Activated CD4-positive, alpha-beta T cell treated with anti-CD3 and anti-CD28 coated beads, Interleukin-2, amount 50 U/mL, for 4 hours (primary cell): ENCODE data around the gene OR52E1.
"Not testable (repeated sequence)": the region's sequence is repeated elsewhere in the genome, so short reads cannot be mapped to it uniquely, and the experiment has no call there.

Experiments
- DNase-seq, 2 experiments: peaks; one replicate each; pipeline ENCODE4 v3.0.0-alpha.2; 2020

OR52E1 gene

GRCh38 chr11:5069272-5069671, at the start of gene OR52E1:
TSS of gene OR52E1 (plus strand) at chr11:5069572.
- no peak for DNase-seq

DNA sequence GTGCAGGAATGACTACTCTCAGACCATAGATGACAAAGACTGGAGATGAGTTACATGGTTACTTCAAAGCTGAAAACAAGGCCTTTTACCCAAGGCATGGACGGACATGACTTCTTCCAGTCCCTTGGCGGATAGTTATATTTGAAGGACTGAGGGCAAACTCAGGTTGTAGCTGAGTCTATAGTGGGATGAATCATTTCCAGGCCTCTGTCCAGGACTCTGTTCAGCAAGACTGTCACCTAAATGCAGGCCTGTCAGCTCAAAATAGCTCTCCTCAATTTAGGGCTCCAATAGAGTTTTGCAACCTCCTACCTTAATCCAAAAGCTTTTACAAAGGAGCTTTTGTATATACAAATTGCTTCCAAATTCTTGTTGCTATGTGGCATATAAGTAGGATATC, 47.4 kb upstream of the OR52E1 start:
- DNase-seq, result no peak

- DNase-seq, result no peak
Observed at GRCh38 chr11:5036669-5037068, 32.7 kb upstream of the OR52E1 start.

DNA sequence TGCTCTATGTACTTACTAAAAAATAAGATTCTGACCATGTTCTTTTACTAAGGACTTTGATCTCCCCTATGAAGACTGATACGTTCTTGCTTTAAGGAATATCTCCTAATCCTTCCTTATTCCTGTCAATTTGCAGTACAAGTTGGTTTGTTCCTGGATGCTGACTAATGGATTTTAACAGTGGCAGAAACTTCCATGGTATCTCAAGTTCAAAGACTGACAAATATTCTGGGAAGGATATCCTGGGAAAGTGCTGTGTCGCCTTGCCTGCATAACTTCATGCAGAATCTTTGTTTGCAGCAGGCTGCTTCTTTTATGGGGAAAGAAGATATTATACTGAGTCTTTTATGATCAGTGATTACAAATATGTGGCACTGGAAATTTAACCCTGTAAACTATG, 31.4 kb upstream of the OR52E1 start:
- no peak for DNase-seq

GRCh38 chr11:5038341-5038740, 31.0 kb upstream of the OR52E1 start:
- no peak for DNase-seq

GRCh38 chr11:5040876-5041275, 28.5 kb upstream of the OR52E1 start:
- DNase-seq, result no peak

- no peak for DNase-seq
Observed at GRCh38 chr11:5042091-5042490, 27.3 kb upstream of the OR52E1 start.

- DNase-seq, result no peak
Observed at GRCh38 chr11:5043380-5043779, 26.0 kb upstream of the OR52E1 start.

DNA sequence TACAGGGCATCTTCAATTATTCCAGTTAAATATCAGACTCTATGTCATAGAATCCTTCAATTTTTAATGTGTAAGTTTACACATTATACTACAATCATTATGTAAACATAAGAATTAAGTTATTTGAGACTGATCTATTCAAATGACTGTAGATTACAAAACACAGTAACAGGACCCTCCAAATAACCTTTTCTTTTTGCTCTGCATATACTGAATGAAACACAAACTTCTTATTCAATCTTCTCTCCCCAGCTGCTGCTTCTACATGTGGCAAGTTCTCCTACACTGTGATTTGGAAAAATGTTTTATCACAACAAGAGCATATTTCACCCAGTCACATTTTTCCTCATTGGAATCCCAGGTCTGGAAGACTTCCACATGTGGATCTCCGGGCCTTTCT, 23.1 kb upstream of the OR52E1 start, which contains the start of gene OR52J3:
OR52J3 (plus strand) TSS at position 301 of the 400 bp plus-strand sequence; CDS start at position 301, 0 bp downstream.
- no peak for DNase-seq

- no peak for DNase-seq
Observed at GRCh38 chr11:5046754-5047330, 22.5 kb upstream of the OR52E1 start.

GRCh38 chr11:5058679-5059078, 10.7 kb upstream of the OR52E1 start:
- DNase-seq, result not testable (repeated sequence)

GRCh38 chr11:5059391-5059790, 10.0 kb upstream of the OR52E1 start, which contains the start of gene OR52E2:
TSS of gene OR52E2 (minus strand) at chr11:5059627. CDS start at chr11:5059627, 0 bp downstream.
- no peak for DNase-seq

GRCh38 chr11:5065027-5065426, 4.3 kb upstream of the OR52E1 start:
- no peak for DNase-seq

DNA sequence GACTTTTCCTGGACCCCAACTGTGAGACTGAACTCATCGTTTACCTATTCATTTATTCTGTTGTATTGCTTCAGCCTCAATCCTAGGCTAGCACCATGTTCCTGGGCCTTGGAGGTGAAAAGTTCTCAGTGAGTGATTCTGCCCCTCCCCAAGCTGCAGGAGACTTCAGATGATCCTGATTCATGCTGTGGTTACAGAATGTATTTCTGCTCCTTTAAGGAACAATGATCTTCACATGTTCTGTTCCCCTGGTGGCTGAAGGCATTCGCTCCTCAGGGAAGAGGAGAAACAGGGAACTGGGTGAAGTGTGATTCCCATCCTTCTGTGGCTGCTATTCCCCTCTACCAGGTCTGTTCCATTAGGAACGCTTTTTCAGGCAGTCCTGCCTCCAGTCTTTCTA, 2.4 kb downstream of the OR52E1 start:
- no peak for DNase-seq

DNA sequence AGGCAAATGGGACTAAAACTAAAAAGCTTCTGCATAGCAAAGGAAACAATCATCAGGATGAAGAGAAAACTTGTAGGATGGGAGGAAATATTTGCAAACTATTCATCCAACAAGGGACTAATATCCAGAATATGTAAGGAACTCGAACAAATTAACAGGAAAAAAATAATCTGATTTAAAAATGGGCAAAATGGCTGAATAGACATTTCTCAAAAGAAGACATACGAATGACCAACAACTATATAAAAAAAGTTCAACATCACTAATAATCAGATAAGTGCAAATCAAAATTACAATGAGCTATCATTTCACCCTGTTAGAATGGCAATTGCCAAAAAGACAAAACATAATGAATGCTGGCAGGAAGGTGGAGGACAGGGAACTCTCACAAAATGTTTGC, 12.0 kb downstream of the OR52E1 start:
- no peak for DNase-seq

GRCh38 chr11:5083602-5084001, 14.2 kb downstream of the OR52E1 start:
- no peak for DNase-seq

GRCh38 chr11:5088556-5088955, 19.2 kb downstream of the OR52E1 start:
- DNase-seq, result no peak

DNA sequence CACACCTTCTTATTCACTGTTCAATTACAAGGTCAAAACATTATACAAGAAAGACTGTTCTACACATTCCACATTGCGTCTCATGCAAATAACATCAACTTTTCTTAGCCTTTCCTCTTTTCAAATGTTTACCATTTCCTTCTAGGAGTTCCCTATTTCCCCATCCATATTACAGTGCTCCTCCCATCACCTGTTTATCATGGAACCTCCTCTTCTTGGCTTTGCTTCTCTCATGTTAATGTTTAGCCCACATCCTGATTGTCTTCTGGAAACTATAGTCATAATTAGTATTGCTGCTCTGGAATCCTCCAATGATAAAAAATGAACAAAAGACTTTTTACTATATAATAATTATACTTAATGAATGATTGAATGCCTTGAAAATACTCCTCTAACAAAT, 21.3 kb downstream of the OR52E1 start:
- DNase-seq, result no peak

DNA sequence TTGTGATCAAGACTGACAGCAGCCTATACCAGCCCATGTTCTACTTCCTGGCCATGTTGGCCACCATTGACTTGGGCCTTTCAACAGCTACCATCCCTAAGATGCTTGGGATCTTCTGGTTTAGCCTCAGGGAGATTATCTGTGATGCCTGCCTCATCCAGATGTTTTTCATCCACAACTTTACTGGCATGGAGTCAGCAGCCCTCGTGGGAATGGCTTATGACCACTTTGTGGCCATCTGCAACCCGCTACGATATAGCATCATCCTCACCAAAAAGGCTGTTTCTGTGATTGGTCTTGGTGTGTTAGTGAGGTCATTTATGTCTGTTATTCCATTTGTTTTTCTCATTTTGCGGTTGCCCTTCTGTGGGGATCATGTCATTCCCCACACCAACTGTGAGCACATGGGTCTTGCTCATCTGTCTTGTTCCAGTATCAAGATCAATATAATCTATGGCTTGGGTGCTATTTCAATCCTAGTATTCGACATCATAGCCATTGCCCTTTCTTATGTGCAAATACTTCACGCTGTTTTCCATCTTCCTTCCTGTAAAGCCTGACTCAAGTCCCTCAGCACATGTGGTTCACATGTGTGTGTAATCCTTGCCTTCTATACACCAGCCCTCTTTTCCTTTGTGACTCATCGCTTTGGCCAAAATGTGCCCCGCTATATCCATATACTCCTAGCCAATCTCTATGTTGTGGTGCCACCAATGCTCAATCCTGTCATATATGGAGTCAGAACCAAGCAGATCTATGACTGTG, 23.6 kb downstream of the OR52E1 start:
- DNase-seq, result no peak

- DNase-seq, result no peak
Observed at GRCh38 chr11:5096011-5096410, 26.6 kb downstream of the OR52E1 start.

GRCh38 chr11:5102246-5102645, 32.9 kb downstream of the OR52E1 start:
- DNase-seq, result no peak

DNA sequence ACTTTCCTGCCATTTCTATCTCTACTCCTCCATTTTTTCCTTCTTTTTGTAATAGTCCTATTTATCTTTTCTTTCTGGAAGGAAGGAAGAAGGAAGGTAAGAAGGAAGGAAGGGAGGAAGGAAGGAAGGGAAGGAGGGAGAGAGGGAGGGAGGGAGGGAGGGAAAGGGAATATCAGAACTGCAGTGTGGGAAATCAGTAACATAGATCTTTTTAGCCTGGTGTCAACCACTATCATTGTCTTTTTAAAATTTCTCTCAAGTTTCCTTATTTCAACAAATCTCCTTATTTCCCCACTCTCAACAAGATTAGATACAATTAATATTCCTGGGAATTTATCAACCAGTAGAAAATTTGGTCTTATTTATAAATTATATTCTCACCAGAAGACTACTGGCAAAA, 33.7 kb downstream of the OR52E1 start:
- no peak for DNase-seq

DNA sequence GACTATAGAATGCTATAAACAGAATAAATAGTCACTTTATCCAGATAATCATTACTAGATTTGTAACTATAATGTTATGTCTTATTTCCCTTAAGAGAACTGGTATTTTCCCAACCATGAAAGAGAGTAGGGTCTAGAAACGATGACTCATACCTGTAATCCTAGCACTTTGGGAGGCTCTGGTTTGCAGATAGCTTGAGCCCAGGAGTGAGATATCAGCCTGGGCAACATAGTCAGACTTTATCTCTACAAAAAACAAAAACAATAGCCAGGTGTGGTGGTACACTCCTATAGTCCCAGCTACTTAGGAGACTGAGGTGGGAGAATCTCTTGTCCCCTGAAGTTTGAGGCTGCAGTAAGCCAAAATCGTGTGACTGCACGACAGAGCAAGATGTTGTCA, 37.9 kb downstream of the OR52E1 start:
- DNase-seq, result no peak

GRCh38 chr11:5115339-5115738, 46.0 kb downstream of the OR52E1 start:
- no peak for DNase-seq

GRCh38 chr11:5117588-5117987, 48.2 kb downstream of the OR52E1 start:
- no peak for DNase-seq
